ENCODE results near the gene SBF2.
A peak's percentile ranks its signal among the peaks of the same experiment; 100 is the strongest.

The SBF2 gene

GRCh38 chr11:9859554-9860305, 434.3 kb downstream of the SBF2 start:
- Histone ChIP-seq H3K9ac (ENCODE audit: low read depth, low read length) (no peak overlapping the region), H3K4me1 (ENCODE audit: control insufficient read depth, insufficient read depth, low read length) (peaks cover 49% of the 10 kb centered on the region), H3K4me3 (ENCODE audit: low read depth, low read length) (no peak overlapping the region), H3K27ac (ENCODE audit: low read depth, low read length) (no peak overlapping the region), H3K9me3 (ENCODE audit: control insufficient read depth, insufficient read depth, low read length) (no peaks in the 10 kb centered on the region), H3K36me3 (ENCODE audit: control insufficient read depth, insufficient read depth, low read length) (peaks cover 12% of the 10 kb centered on the region), H3K27me3 (ENCODE audit: control insufficient read depth, insufficient read depth, low read length) (no peaks in the 10 kb centered on the region)

GRCh38 chr11:9858822-9859221, 435.2 kb downstream of the SBF2 start:
- H3K36me3 ChIP-seq (ENCODE audit: control insufficient read depth, insufficient read depth, low read length): peaks cover 12% of the 10 kb centered on the region
- H3K9me3 ChIP-seq (ENCODE audit: control insufficient read depth, insufficient read depth, low read length): no peaks in the 10 kb centered on the region
- peak overlapping the region; percentile 72 for H3K27ac ChIP-seq (ENCODE audit: low read depth, low read length)
- H3K4me1 ChIP-seq (ENCODE audit: control insufficient read depth, insufficient read depth, low read length): peaks cover 49% of the 10 kb centered on the region
- no peak overlapping the region for H3K9ac ChIP-seq (ENCODE audit: low read depth, low read length)
- H3K4me3 ChIP-seq (ENCODE audit: low read depth, low read length): no peak overlapping the region; the same call in 1 of the 2 replicates
- H3K27me3 ChIP-seq (ENCODE audit: control insufficient read depth, insufficient read depth, low read length): no peaks in the 10 kb centered on the region

- Histone ChIP-seq H3K36me3 (ENCODE audit: control insufficient read depth, insufficient read depth, low read length) (peaks cover 12% of the 10 kb centered on the region), H3K27me3 (ENCODE audit: control insufficient read depth, insufficient read depth, low read length) (no peaks in the 10 kb centered on the region), H3K9ac (ENCODE audit: low read depth, low read length) (no peak overlapping the region), H3K9me3 (ENCODE audit: control insufficient read depth, insufficient read depth, low read length) (no peaks in the 10 kb centered on the region), H3K4me1 (ENCODE audit: control insufficient read depth, insufficient read depth, low read length) (peaks cover 43% of the 10 kb centered on the region), H3K27ac (ENCODE audit: low read depth, low read length) (peak overlapping the region; percentile 72), H3K4me3 (ENCODE audit: low read depth, low read length) (no peak overlapping the region)
Observed at GRCh38 chr11:9858218-9858617, 435.8 kb downstream of the SBF2 start.

GRCh38 chr11:9855579-9856287, 438.3 kb downstream of the SBF2 start:
- H3K9me3 ChIP-seq (ENCODE audit: control insufficient read depth, insufficient read depth, low read length): no peaks in the 10 kb centered on the region
- H3K36me3 ChIP-seq (ENCODE audit: control insufficient read depth, insufficient read depth, low read length): peaks cover 15% of the 10 kb centered on the region

GRCh38 chr11:9853929-9854552, 440.0 kb downstream of the SBF2 start:
- H3K9me3 ChIP-seq (ENCODE audit: control insufficient read depth, insufficient read depth, low read length): no peaks in the 10 kb centered on the region
- peaks cover 18% of the 10 kb centered on the region for H3K36me3 ChIP-seq (ENCODE audit: control insufficient read depth, insufficient read depth, low read length)
- no peak overlapping the region for H3K9ac ChIP-seq (ENCODE audit: low read depth, low read length)
- H3K27me3 ChIP-seq (ENCODE audit: control insufficient read depth, insufficient read depth, low read length): no peaks in the 10 kb centered on the region
- peaks cover 26% of the 10 kb centered on the region for H3K4me1 ChIP-seq (ENCODE audit: control insufficient read depth, insufficient read depth, low read length)
- H3K27ac ChIP-seq (ENCODE audit: low read depth, low read length): no peak overlapping the region
- H3K4me3 ChIP-seq (ENCODE audit: low read depth, low read length): no peak overlapping the region

More at GRCh38 chr11:9855579-9856287, 438.3 kb downstream of the SBF2 start:
- Histone ChIP-seq H3K4me3 (ENCODE audit: low read depth, low read length) (no peak overlapping the region), H3K27me3 (ENCODE audit: control insufficient read depth, insufficient read depth, low read length) (no peaks in the 10 kb centered on the region), H3K27ac (ENCODE audit: low read depth, low read length) (no peak overlapping the region), H3K4me1 (ENCODE audit: control insufficient read depth, insufficient read depth, low read length) (peaks cover 34% of the 10 kb centered on the region), H3K9ac (ENCODE audit: low read depth, low read length) (no peak overlapping the region)

- no peaks in the 10 kb centered on the region for H3K9me3 ChIP-seq (ENCODE audit: control insufficient read depth, insufficient read depth, low read length)
- peaks cover 10% of the 10 kb centered on the region for H3K4me1 ChIP-seq (ENCODE audit: control insufficient read depth, insufficient read depth, low read length)
- no peak overlapping the region for H3K27ac ChIP-seq (ENCODE audit: low read depth, low read length)
Observed at GRCh38 chr11:9852465-9852864, 441.6 kb downstream of the SBF2 start.

GRCh38 chr11:9851366-9851765, 442.7 kb downstream of the SBF2 start:
- no peaks in the 10 kb centered on the region for H3K9me3 ChIP-seq (ENCODE audit: control insufficient read depth, insufficient read depth, low read length)
- peaks cover 24% of the 10 kb centered on the region for H3K36me3 ChIP-seq (ENCODE audit: control insufficient read depth, insufficient read depth, low read length)
- H3K4me1 ChIP-seq (ENCODE audit: control insufficient read depth, insufficient read depth, low read length): peaks cover 5% of the 10 kb centered on the region; the same call in 1 of the 2 replicates
- no peaks in the 10 kb centered on the region for H3K27me3 ChIP-seq (ENCODE audit: control insufficient read depth, insufficient read depth, low read length)
- no peak overlapping the region for H3K4me3 ChIP-seq (ENCODE audit: low read depth, low read length)
- H3K27ac ChIP-seq (ENCODE audit: low read depth, low read length): no peak overlapping the region
- no peak overlapping the region for H3K9ac ChIP-seq (ENCODE audit: low read depth, low read length)

More at GRCh38 chr11:9852465-9852864, 441.6 kb downstream of the SBF2 start:
- Histone ChIP-seq H3K9ac (ENCODE audit: low read depth, low read length) (no peak overlapping the region), H3K36me3 (ENCODE audit: control insufficient read depth, insufficient read depth, low read length) (peaks cover 18% of the 10 kb centered on the region), H3K4me3 (ENCODE audit: low read depth, low read length) (no peak overlapping the region), H3K27me3 (ENCODE audit: control insufficient read depth, insufficient read depth, low read length) (no peaks in the 10 kb centered on the region)

- Histone ChIP-seq H3K27me3 (ENCODE audit: control insufficient read depth, insufficient read depth, low read length) (no peaks in the 10 kb centered on the region), H3K27ac (ENCODE audit: low read depth, low read length) (no peak overlapping the region), H3K9me3 (ENCODE audit: control insufficient read depth, insufficient read depth, low read length) (no peaks in the 10 kb centered on the region), H3K9ac (ENCODE audit: low read depth, low read length) (no peak overlapping the region), H3K4me1 (ENCODE audit: control insufficient read depth, insufficient read depth, low read length) (peaks cover 5% of the 10 kb centered on the region; the same call in 1 of the 2 replicates), H3K4me3 (ENCODE audit: low read depth, low read length) (no peak overlapping the region), H3K36me3 (ENCODE audit: control insufficient read depth, insufficient read depth, low read length) (peaks cover 20% of the 10 kb centered on the region)
Observed at GRCh38 chr11:9850224-9850895, 443.7 kb downstream of the SBF2 start.

GRCh38 chr11:9849389-9849788, 444.6 kb downstream of the SBF2 start:
- H3K27ac ChIP-seq (ENCODE audit: low read depth, low read length): no peak overlapping the region
- H3K36me3 ChIP-seq (ENCODE audit: control insufficient read depth, insufficient read depth, low read length): peaks cover 20% of the 10 kb centered on the region
- no peak overlapping the region for H3K9ac ChIP-seq (ENCODE audit: low read depth, low read length)
- H3K4me1 ChIP-seq (ENCODE audit: control insufficient read depth, insufficient read depth, low read length): peaks cover 5% of the 10 kb centered on the region; the same call in 1 of the 2 replicates
- no peaks in the 10 kb centered on the region for H3K27me3 ChIP-seq (ENCODE audit: control insufficient read depth, insufficient read depth, low read length)
- no peaks in the 10 kb centered on the region for H3K9me3 ChIP-seq (ENCODE audit: control insufficient read depth, insufficient read depth, low read length)
- no peak overlapping the region for H3K4me3 ChIP-seq (ENCODE audit: low read depth, low read length)

- peaks cover 5% of the 10 kb centered on the region; the same call in 1 of the 2 replicates for H3K4me1 ChIP-seq (ENCODE audit: control insufficient read depth, insufficient read depth, low read length)
- no peaks in the 10 kb centered on the region for H3K27me3 ChIP-seq (ENCODE audit: control insufficient read depth, insufficient read depth, low read length)
- no peaks in the 10 kb centered on the region for H3K9me3 ChIP-seq (ENCODE audit: control insufficient read depth, insufficient read depth, low read length)
- H3K4me3 ChIP-seq (ENCODE audit: low read depth, low read length): no peak overlapping the region
- H3K36me3 ChIP-seq (ENCODE audit: control insufficient read depth, insufficient read depth, low read length): peaks cover 20% of the 10 kb centered on the region
- no peak overlapping the region for H3K27ac ChIP-seq (ENCODE audit: low read depth, low read length)
- H3K9ac ChIP-seq (ENCODE audit: low read depth, low read length): no peak overlapping the region
Observed at GRCh38 chr11:9847636-9848035, 446.4 kb downstream of the SBF2 start.
